Bronchial epithelial cell (primary cell): ENCODE measurements around the gene PLA2G2F. TPM values are rescaled to one million over a fixed set of nuclear protein-coding genes. Genes with fewer than 3 reads are reported as not detected.

Source experiments
- DNase-seq: peaks from one replicate; pipeline ENCODE4 v3.0.0-alpha.2; 2010; ENCODE audit warnings: low read depth
- FAIRE-seq: peaks from 2 replicates; lab custom pipeline; 2011; peaks lifted over from hg19 to GRCh38; lab: Jason Lieb, UNC
- H3K27me3 ChIP-seq: 2 replicates; pipeline ENCODE4 v1.5.1; 2011; ENCODE audit warnings: low read length; ENCODE audit not compliant: control insufficient read depth, insufficient read depth
- H3K36me3 ChIP-seq: 2 replicates; pipeline ENCODE4 v1.5.1; 2011; ENCODE audit warnings: low read length; ENCODE audit not compliant: control insufficient read depth, insufficient read depth
- H3K4me3 ChIP-seq: 2 replicates; pipeline ENCODE4 v1.5.1; 2011; ENCODE audit warnings: mild to moderate bottlenecking, low read depth, low read length, control low read depth
- total RNA-seq: library from RNA; depleted of rRNA; stranded (reverse); fragments of >200 nt; gene quantifications from 2 replicates; pipeline ENCODE4 v1.2.1, GENCODE V29; 2014
- TF ChIP-seq, protein P1 (sequence below): IDR thresholded peaks from 2 replicates; pipeline ENCODE4 v1.5.1; 2011; ENCODE audit warnings: mild to moderate bottlenecking, moderate library complexity, low read length, control low read depth, inconsistent platforms; ENCODE audit not compliant: insufficient read depth, severe bottlenecking

The PLA2G2F gene
- total RNA-seq, 1 donor from 2014 or later = not detected

DNA sequence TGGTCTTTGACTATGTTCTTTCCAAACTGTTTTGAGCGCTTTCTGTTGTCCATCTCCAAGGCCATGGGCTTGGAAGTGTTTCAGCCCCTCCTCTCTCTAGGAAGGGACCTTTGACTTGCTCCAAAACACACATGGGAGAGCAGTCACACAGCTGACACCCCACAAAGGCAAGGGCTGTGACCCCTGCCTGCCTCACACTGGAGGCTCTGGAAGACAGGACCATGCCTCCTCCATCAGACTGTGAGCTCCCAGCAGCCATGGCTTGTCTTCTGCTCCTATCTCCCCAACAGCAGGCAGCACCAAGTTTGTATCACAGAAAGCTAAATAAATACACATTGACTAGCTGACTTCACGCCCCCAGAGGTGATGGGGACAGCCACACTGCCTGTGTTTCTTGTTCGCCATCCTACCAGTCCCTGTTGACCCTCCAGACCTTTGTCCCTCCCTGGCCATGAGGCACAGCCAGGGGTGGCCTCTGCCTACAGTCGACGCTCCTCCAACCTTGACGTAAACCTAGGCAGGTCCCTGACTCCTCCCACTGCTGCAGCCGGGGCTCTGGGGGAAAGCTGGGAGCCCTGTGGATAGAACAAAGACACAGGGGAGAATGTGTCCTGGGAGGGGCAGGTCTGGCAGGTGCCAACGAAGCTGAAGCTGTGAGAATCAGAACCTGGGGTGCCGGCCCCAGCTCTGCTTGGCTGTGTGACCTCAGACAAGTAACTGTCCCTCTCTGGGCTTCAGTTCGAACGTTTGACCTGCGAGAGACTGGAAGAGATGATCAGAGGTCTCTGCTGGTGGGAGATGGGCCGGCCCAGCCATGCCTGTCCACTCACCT is 4.8 kb downstream of the PLA2G2F start:
- H3K36me3 ChIP-seq = no peaks in the 10 kb centered on the region
- H3K4me3 ChIP-seq = no peak overlapping the region
- DNase-seq (no peak), FAIRE-seq (no peak)
- H3K27me3 ChIP-seq = no peaks in the 10 kb centered on the region
- TF ChIP-seq, protein P1, sequence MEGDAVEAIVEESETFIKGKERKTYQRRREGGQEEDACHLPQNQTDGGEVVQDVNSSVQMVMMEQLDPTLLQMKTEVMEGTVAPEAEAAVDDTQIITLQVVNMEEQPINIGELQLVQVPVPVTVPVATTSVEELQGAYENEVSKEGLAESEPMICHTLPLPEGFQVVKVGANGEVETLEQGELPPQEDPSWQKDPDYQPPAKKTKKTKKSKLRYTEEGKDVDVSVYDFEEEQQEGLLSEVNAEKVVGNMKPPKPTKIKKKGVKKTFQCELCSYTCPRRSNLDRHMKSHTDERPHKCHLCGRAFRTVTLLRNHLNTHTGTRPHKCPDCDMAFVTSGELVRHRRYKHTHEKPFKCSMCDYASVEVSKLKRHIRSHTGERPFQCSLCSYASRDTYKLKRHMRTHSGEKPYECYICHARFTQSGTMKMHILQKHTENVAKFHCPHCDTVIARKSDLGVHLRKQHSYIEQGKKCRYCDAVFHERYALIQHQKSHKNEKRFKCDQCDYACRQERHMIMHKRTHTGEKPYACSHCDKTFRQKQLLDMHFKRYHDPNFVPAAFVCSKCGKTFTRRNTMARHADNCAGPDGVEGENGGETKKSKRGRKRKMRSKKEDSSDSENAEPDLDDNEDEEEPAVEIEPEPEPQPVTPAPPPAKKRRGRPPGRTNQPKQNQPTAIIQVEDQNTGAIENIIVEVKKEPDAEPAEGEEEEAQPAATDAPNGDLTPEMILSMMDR = no peak

DNA sequence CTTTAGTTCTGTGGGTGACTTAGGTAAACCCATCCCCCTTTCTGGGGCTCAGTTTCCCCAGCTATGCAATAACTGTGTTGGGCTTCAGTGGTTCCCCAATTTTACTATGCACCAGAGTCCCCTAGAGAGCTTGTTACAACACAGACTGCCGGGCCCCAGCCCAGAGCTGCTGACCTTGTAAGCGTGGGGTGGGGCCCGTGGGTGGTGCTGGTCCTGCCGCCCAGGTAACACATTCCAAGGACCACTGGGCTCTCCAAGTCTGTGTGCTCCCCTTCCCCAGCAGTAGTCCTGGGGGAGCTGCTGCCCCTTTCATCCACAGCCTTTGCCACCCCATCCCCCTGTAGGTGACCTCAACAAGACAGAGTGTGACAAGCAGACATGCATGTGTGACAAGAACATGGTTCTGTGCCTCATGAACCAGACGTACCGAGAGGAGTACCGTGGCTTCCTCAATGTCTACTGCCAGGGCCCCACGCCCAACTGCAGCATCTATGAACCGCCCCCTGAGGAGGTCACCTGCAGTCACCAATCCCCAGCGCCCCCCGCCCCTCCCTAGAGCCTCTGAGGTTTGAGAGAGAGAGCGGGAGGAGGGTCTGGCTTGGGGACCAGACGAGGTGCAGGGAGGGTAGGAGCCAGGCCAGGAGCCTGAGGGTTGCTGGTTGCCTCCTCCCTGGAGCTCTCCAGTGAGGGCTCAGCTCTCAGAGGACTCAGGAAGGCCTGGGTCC is 8.9 kb downstream of the PLA2G2F start:
- DNase-seq (no peak), FAIRE-seq (no peak)
- H3K4me3 ChIP-seq = no peak overlapping the region
- TF ChIP-seq, protein P1 = no peak
- no peaks in the 10 kb centered on the region for H3K27me3 ChIP-seq
- H3K36me3 ChIP-seq = no peaks in the 10 kb centered on the region

DNA sequence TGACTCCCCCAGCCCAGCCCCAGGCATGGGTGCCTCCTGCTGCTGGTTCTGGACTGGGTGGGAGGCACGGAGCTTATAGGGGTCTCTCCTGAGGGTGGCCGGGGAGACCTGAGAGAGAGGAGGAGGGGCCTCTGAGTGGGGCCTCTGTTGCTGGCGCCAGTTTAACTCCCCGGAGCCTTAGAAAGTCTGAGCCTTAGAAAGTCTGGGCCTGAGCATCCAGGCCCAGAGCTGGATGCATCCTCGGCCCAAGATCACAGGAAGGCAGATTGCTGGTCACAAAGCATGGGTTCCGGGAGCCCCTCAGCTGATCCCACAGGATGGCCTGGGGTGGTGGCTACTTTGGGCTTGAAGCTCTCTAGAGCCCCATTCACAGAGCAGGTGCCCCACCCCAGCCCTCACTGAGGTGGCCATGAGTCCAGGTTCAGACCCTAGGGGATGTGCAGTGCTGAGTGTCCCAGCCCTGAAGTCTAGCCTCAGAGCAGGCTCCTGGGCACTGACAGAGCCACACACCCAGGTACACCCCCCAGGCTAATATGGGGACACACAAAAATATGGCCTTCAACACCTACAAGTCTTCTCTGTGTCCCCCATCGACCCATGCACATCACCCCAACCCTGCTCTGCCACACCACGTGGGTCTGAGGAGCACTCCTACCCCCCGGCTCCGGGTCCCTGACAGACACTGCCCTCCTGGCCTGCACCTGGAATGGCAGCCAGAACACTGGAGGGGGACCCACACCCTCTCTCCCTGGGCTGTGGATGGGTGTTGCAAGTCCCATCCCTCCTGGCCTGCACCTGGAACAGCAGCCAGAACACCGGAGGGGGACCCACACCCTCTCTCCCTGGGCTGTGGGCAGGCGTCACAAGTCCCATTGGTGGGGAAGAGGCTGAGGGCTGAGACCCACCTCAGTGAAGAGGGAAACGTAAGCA is 9.7 kb downstream of the PLA2G2F start:
- no peak for FAIRE-seq
- no peak for DNase-seq
- TF ChIP-seq, protein P1 = no peak
- Histone ChIP-seq H3K4me3 (no peak overlapping the region), H3K36me3 (no peaks in the 10 kb centered on the region), H3K27me3 (no peaks in the 10 kb centered on the region)

DNA sequence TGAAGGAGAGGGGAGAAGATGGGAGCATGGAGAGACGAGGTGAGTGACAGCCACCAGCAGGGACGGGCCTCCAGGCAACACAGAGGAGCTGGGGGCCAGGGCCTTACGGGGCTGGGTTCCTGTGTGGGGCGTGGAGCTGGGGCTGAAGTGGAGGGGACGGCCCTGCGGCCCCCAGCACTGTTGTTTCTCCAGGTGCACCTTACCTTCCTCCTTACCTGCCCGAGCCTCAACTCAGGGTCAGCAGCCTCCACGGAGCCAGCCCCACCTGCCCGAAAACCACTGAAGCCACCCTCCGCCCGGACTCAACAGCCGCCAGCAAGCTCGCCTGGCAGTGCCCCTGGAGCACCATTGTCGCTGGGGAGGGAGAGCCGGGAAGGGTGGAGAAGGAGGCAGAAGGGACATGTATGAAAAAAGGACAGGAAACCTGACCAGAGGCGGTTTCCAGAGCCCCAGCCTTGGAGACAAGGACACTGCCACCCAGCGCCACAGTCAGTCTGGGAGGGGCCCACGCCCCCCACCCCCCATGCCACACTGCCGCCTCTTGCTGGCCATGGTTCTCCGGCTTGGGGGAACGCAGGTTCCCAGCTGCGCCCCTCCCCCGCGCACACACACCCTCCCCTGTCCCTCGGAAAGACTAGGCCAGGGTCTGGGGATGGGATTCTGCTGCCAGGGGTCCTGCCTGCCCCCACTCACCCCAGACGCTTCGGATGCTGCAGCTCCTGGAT is 10.6 kb downstream of the PLA2G2F start:
- H3K36me3 ChIP-seq = no peaks in the 10 kb centered on the region
- H3K4me3 ChIP-seq = no peak overlapping the region
- FAIRE-seq = no peak
- TF ChIP-seq, protein P1 = no peak
- no peak for DNase-seq
- no peaks in the 10 kb centered on the region for H3K27me3 ChIP-seq

DNA sequence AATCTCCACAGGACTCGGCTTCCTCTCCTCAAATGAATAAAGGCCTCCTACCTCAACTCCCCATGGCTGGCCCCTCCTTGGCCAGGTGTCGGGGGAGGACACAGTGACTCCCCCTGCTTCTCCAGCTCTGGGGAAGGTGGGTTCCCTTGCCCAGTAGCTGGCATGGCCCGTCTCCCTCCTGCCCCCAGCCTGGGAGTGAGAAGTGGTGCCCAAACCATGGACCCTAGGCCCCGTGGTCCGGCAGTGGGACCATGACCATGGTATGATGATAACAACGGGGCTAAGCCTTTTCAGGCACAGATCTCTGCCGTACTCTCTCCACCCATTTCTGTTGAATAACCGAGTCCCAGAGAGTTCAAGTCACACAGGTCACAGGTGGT is 11.2 kb downstream of the PLA2G2F start:
- DNase-seq (no peak), FAIRE-seq (no peak)
- no peaks in the 10 kb centered on the region for H3K27me3 ChIP-seq
- no peaks in the 10 kb centered on the region for H3K36me3 ChIP-seq
- H3K4me3 ChIP-seq = no peak overlapping the region
- TF ChIP-seq, protein P1 = no peak
